GM23248 (cell line): ENCODE measurements around the gene RPS6KA4. TPM values are rescaled to one million over a fixed set of nuclear protein-coding genes. Genes with fewer than 3 reads are reported as not detected.

Experiments used
- DNase-seq: peaks from one replicate; pipeline ENCODE4 v3.0.0-alpha.2; 2015
- H2AFZ ChIP-seq: fragments of 200-600 bp; sonication (generic); 2 replicates; pipeline ENCODE4 v1.6.1; 2016; ENCODE audit warnings: antibody characterized with exemption
- H3F3A ChIP-seq: fragments of 200-600 bp; sonication (generic); 2 replicates; pipeline ENCODE4 v1.6.1; 2016; ENCODE audit warnings: mild to moderate bottlenecking, antibody characterized with exemption, mixed run types; ENCODE audit not compliant: insufficient read depth
- H3K27ac ChIP-seq: fragments of 200-600 bp; sonication (generic); 2 replicates; pipeline ENCODE4 v1.5.1; 2016; ENCODE audit warnings: mild to moderate bottlenecking
- H3K27me3 ChIP-seq: fragments of 200-600 bp; sonication (generic); replicated peaks from 2 replicates; pipeline ENCODE4 v1.6.1; 2016; ENCODE audit warnings: mild to moderate bottlenecking; ENCODE audit not compliant: insufficient read depth
- H3K36me3 ChIP-seq: fragments of 200-600 bp; sonication (generic); 2 replicates; pipeline ENCODE4 v1.6.1; 2016; ENCODE audit warnings: low read depth, mild to moderate bottlenecking
- H3K4me1 ChIP-seq: fragments of 200-600 bp; sonication (generic); 2 replicates; pipeline ENCODE4 v1.6.1; 2016; ENCODE audit warnings: mild to moderate bottlenecking; ENCODE audit not compliant: insufficient read depth
- H3K4me2 ChIP-seq: fragments of 200-600 bp; sonication (generic); one replicate; pipeline ENCODE4 v1.6.1; 2016; ENCODE audit warnings: mild to moderate bottlenecking; ENCODE audit not compliant: unreplicated experiment
- H3K4me3 ChIP-seq: fragments of 200-600 bp; sonication (generic); 2 replicates; pipeline ENCODE4 v1.5.1; 2016; ENCODE audit warnings: mild to moderate bottlenecking
- H3K79me2 ChIP-seq: fragments of 200-600 bp; sonication (generic); 2 replicates; pipeline ENCODE4 v1.6.1; 2016; ENCODE audit warnings: mild to moderate bottlenecking; ENCODE audit not compliant: insufficient read depth
- H3K9ac ChIP-seq: fragments of 200-600 bp; sonication (generic); 2 replicates; pipeline ENCODE4 v1.6.1; 2016; ENCODE audit warnings: mild to moderate bottlenecking
- H3K9me2 ChIP-seq: fragments of 200-600 bp; sonication (generic); 2 replicates; pipeline ENCODE4 v1.6.1; 2016; ENCODE audit warnings: mixed run types, mild to moderate bottlenecking, moderate library complexity; ENCODE audit not compliant: insufficient read depth
- H3K9me3 ChIP-seq: fragments of 200-600 bp; sonication (generic); one replicate; pipeline ENCODE4 v1.6.1; 2017; ENCODE audit warnings: low read depth
- H4K20me1 ChIP-seq: fragments of 200-600 bp; sonication (generic); 2 replicates; pipeline ENCODE4 v1.6.0; 2016; ENCODE audit not compliant: insufficient read depth
- EZH2 ChIP-seq: fragments of 200-600 bp; sonication (generic); IDR thresholded peaks from 2 replicates; pipeline ENCODE4 v1.6.1; 2018; ENCODE audit warnings: antibody characterized with exemption, mild to moderate bottlenecking; ENCODE audit not compliant: insufficient read depth, poor library complexity, severe bottlenecking
- EZH2phosphoT487 ChIP-seq: fragments of 200-600 bp; sonication (generic); IDR thresholded peaks from 2 replicates; pipeline ENCODE4 v1.6.1; 2018; ENCODE audit warnings: antibody characterized with exemption, moderate library complexity, mild to moderate bottlenecking, low read depth; ENCODE audit not compliant: insufficient read depth
- WGBS, 2 experiments: methylation state at CpG; one replicate each; pipeline ENCODE4 v1.1.6; 2015 to 2017; ENCODE audit warnings: low lambda C conversion rate in 2 of 2, low coverage in 1 of 2; ENCODE audit errors: missing lambda C conversion rate in 2 of 2; 5-methylcytosine and 5-hydroxymethylcytosine counted together
- in situ Hi-C: fragments of 300-500 bp; cut with MboI; formaldehyde crosslinking; loops from 2 replicates; pipeline ENCODE4 v1.15.0; 2020
- polyA plus RNA-seq: library from polyadenylated mRNA; unstranded; fragments of >200 nt; fragmentation: Nextera tagmentation; extraction: Ambion mirVana; gene quantifications from 2 replicates; pipeline ENCODE4 v1.2.1, GENCODE V29; 2016
- total RNA-seq: library from RNA; depleted of rRNA; stranded (reverse); fragments of >200 nt; shearing (Covaris generic); gene quantifications from 2 replicates; pipeline ENCODE4 v1.2.3, GENCODE V29; 2014

Gene RPS6KA4
- total and polyA plus RNA-seq, 2 experiments from 2014 or later, result 12.2 to 61.0 TPM

GRCh38 chr11:64317961-64318765 is 40.8 kb upstream of the RPS6KA4 start, which contains the start of gene PRDX5:
TSS of gene PRDX5 (plus strand) at chr11:64318121. CDS start at chr11:64318216, 95 bp downstream.
- Histone ChIP-seq H4K20me1 (no peaks in the 10 kb centered on the region), H3K27ac (peak within 1 kb of the TSS; percentile 97), H3K36me3 (0 out of 2 replicates have a peak, but pooled peaks cover 4% of the 10 kb centered on the region), H3K27me3 (no peaks in the 10 kb centered on the region), H3K4me2 (peak within 1 kb of the TSS; percentile 95), H3K4me3 (peak within 1 kb of the TSS; percentile 88), H3F3A (peaks cover 3% of the 10 kb centered on the region), H2AFZ (peak within 1 kb of the TSS; percentile 85), H3K9ac (peak within 1 kb of the TSS; percentile 94), H3K4me1 (peaks cover 22% of the 10 kb centered on the region), H3K9me3 (no peaks in the 10 kb centered on the region), H3K9me2 (no peaks in the 10 kb centered on the region), H3K79me2 (peaks cover 52% of the 10 kb centered on the region)
- peak; percentile 99 for DNase-seq
- in situ Hi-C loops, result no loop called here
- 1% methylated on average over 51 to 58 of the region's 61 CpGs for WGBS, 2 experiments
- TF ChIP-seq EZH2 (no peak), EZH2phosphoT487 (no peak)

- TF ChIP-seq EZH2phosphoT487 (no peak), EZH2 (no peak)
- peak overlapping the region; percentile 85 for H2AFZ ChIP-seq
- peaks cover 52% of the 10 kb centered on the region for H3K79me2 ChIP-seq
- H3K27ac ChIP-seq, result peak overlapping the region; percentile 97
- H3K27me3 ChIP-seq, result no peaks in the 10 kb centered on the region
- no peaks in the 10 kb centered on the region for H3K9me2 ChIP-seq
- H3K4me3 ChIP-seq, result peak overlapping the region; percentile 88
- no peaks in the 10 kb centered on the region for H3F3A ChIP-seq
- WGBS, 2 experiments, result 33 to 43% methylated on average over 14 to 19 of the region's 19 CpGs
- DNase-seq, result peak; percentile 42
- H4K20me1 ChIP-seq, result no peaks in the 10 kb centered on the region
- H3K36me3 ChIP-seq, result 0 out of 2 replicates have a peak, but pooled peaks cover 4% of the 10 kb centered on the region
- no peaks in the 10 kb centered on the region for H3K9me3 ChIP-seq
- in situ Hi-C loops, result no loop called here
- H3K4me1 ChIP-seq, result peaks cover 19% of the 10 kb centered on the region
- H3K9ac ChIP-seq, result peak overlapping the region; percentile 94
- H3K4me2 ChIP-seq, result peak overlapping the region; percentile 78
These were observed 39.9 kb upstream of the RPS6KA4 start for GRCh38 chr11:64318766-64319761.

DNA sequence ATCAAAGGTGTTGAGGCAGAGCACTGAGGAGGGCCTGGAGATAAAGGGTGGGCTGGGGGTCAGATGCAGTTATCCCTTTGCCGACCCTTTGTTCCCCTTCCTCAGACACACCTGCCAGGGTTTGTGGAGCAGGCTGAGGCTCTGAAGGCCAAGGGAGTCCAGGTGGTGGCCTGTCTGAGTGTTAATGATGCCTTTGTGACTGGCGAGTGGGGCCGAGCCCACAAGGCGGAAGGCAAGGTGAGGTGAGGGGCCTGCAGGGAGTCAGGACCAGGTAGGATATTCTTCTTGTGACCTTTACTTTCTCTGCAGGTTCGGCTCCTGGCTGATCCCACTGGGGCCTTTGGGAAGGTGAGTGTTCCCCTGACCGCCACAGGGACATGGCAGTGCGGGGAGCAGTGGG is 38.4 kb upstream of the RPS6KA4 start:
- H3K36me3 ChIP-seq, result 0 out of 2 replicates have a peak, but pooled peaks cover 4% of the 10 kb centered on the region
- no peak overlapping the region for H2AFZ ChIP-seq
- H3F3A ChIP-seq, result no peaks in the 10 kb centered on the region
- H4K20me1 ChIP-seq, result no peaks in the 10 kb centered on the region
- DNase-seq, result no peak
- no peaks in the 10 kb centered on the region for H3K9me2 ChIP-seq
- H3K4me2 ChIP-seq, result no peak overlapping the region
- H3K27me3 ChIP-seq, result no peaks in the 10 kb centered on the region
- TF ChIP-seq EZH2 (no peak), EZH2phosphoT487 (no peak)
- 98 to 100% methylated on average over 7 of the region's 7 CpGs for WGBS, 2 experiments
- H3K27ac ChIP-seq, result no peak overlapping the region
- in situ Hi-C loops, result no loop called here
- H3K79me2 ChIP-seq, result peaks cover 38% of the 10 kb centered on the region
- H3K4me3 ChIP-seq, result no peak overlapping the region
- no peak overlapping the region for H3K9ac ChIP-seq
- no peaks in the 10 kb centered on the region for H3K9me3 ChIP-seq
- peaks cover 14% of the 10 kb centered on the region for H3K4me1 ChIP-seq

DNA sequence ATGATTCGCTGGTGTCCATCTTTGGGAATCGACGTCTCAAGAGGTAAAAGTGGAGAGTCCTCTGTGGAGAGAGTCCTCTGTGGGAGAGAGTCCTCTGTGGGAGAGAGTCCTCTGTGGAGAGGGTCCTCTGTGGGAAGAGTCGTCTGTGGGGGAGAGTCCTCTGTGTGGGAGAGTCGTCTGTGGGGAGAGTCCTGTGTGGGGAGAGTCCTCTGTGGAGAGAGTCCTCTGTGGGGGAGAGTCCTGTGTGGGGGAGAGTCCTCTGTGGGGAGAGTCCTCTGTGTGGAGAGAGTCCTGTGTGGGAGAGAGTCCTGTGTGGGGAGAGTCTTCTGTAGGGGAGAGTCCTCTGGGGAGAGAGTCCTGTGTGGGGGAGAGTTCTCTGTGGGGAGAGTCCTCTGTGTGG is 37.9 kb upstream of the RPS6KA4 start:
- WGBS, 2 experiments, result 97 to 100% methylated on average over 5 of the region's 5 CpGs
- Histone ChIP-seq H3K27ac (no peak overlapping the region), H3K4me2 (no peak overlapping the region), H2AFZ (no peak overlapping the region), H3K36me3 (0 out of 2 replicates have a peak, but pooled peaks cover 4% of the 10 kb centered on the region), H3K4me1 (peaks cover 14% of the 10 kb centered on the region), H3K4me3 (no peak overlapping the region), H3K9me2 (no peaks in the 10 kb centered on the region), H4K20me1 (no peaks in the 10 kb centered on the region), H3K79me2 (peaks cover 33% of the 10 kb centered on the region), H3F3A (no peaks in the 10 kb centered on the region), H3K9ac (no peak overlapping the region), H3K27me3 (no peaks in the 10 kb centered on the region), H3K9me3 (no peaks in the 10 kb centered on the region)
- in situ Hi-C loops, result no loop called here
- no peak for TF ChIP-seq EZH2phosphoT487
- no peak for TF ChIP-seq EZH2
- DNase-seq, result no peak
